Endothelial cell of umbilical vein (primary cell): ENCODE measurements around the gene IL4I1. TPM values are rescaled to one million over a fixed set of nuclear protein-coding genes. Genes with fewer than 3 reads are reported as not detected.

Experiments used
- BruUV-seq: library from RNA; stranded (reverse); fragments of 400-500 nt; replicated peaks from 2 replicates; lab custom pipeline; 2021; lab: Mats Ljungman, UMichigan
- CTCF ChIA-PET: fragments of 300-600, 350-600 bp; sonication (Branson Sonifier 250); formaldehyde crosslinking; loops from one replicate; lab custom pipeline; 2021; ENCODE audit warnings: antibody characterized with exemption, inconsistent platforms; lab: Charles Lee
- POLR2A ChIA-PET: fragments of 300-600, 350-600 bp; sonication (Branson Sonifier 250); formaldehyde crosslinking; loops from one replicate; lab custom pipeline; 2021; ENCODE audit warnings: antibody characterized with exemption, inconsistent platforms; lab: Charles Lee
- DNase-seq: peaks from one replicate; pipeline ENCODE4 v3.0.0-alpha.2; 2011; ENCODE audit warnings: low read depth, low spot score
- FAIRE-seq: peaks from 2 replicates; lab custom pipeline; 2011; peaks lifted over from hg19 to GRCh38; lab: Jason Lieb, UNC
- H2AFZ ChIP-seq: 2 replicates; pipeline ENCODE4 v1.6.0; 2012; ENCODE audit warnings: low read depth, low read length, control low read depth, inconsistent platforms
- H3K27ac ChIP-seq: 2 replicates; pipeline ENCODE4 v1.5.1; 2011; ENCODE audit warnings: low read depth, mild to moderate bottlenecking, control low read depth, low read length, moderate library complexity; ENCODE audit not compliant: insufficient read depth
- H3K27me3 ChIP-seq, 2 experiments: 2 replicates each; pipeline versions ENCODE4 v1.6.0 to v1.6.1; 2011; ENCODE audit warnings: low read length in 2 of 2, mixed read lengths in 1 of 2; ENCODE audit not compliant: control insufficient read depth in 2 of 2, insufficient read depth in 2 of 2
- H3K36me3 ChIP-seq, 2 experiments: 2 replicates in 1 of 2; 3 replicates in 1 of 2; pipeline ENCODE4 v1.5.1; 2011; ENCODE audit warnings: low read length in 2 of 2, mild to moderate bottlenecking in 1 of 2, moderate library complexity in 1 of 2; ENCODE audit not compliant: control insufficient read depth in 2 of 2, insufficient read depth in 2 of 2; ENCODE audit errors: extremely low read depth in 1 of 2
- H3K4me1 ChIP-seq: 3 replicates; pipeline ENCODE4 v1.5.1; 2011; ENCODE audit warnings: mild to moderate bottlenecking, low read length; ENCODE audit not compliant: control insufficient read depth, insufficient read depth; ENCODE audit errors: extremely low read depth
- H3K4me2 ChIP-seq: 2 replicates; pipeline ENCODE4 v1.6.1; 2011; ENCODE audit warnings: low read length, control low read depth, mixed read lengths; ENCODE audit not compliant: insufficient read depth
- H3K4me3 ChIP-seq, 3 experiments: fragments of 200-600 bp in 1 of 3; sonication (generic), shearing (Covaris generic) in 1 of 3; replicated peaks in 1 of 3; 2 replicates each; pipeline ENCODE4 v1.5.1; 2011 to 2016; ENCODE audit warnings: control low read depth in 3 of 3, low read length in 3 of 3, mild to moderate bottlenecking in 2 of 3, inconsistent platforms in 1 of 3, low read depth in 1 of 3, moderate library complexity in 1 of 3; ENCODE audit not compliant: insufficient read depth in 1 of 3
- H3K79me2 ChIP-seq: 2 replicates; pipeline ENCODE4 v1.6.0; 2012; ENCODE audit warnings: low read length, inconsistent platforms; ENCODE audit not compliant: control insufficient read depth, insufficient read depth
- H3K9ac ChIP-seq: replicated peaks from 2 replicates; pipeline ENCODE3; 2011; ENCODE audit warnings: low read length, control low read depth; ENCODE audit not compliant: insufficient read depth; ENCODE audit errors: extremely low read depth
- H3K9me1 ChIP-seq: replicated peaks from 3 replicates; pipeline ENCODE4 v1.6.0; 2011; ENCODE audit warnings: mild to moderate bottlenecking, low read length; ENCODE audit not compliant: control insufficient read depth, insufficient read depth; ENCODE audit errors: extremely low read depth
- H3K9me3 ChIP-seq: replicated peaks from 2 replicates; pipeline ENCODE4 v1.5.1; 2012; ENCODE audit warnings: low read length, inconsistent platforms; ENCODE audit not compliant: control insufficient read depth, insufficient read depth
- H4K20me1 ChIP-seq: replicated peaks from 2 replicates; pipeline ENCODE3; 2011; ENCODE audit warnings: mild to moderate bottlenecking, low read length; ENCODE audit not compliant: control insufficient read depth, insufficient read depth; ENCODE audit errors: extremely low read depth
- EZH2 ChIP-seq: IDR thresholded peaks from 2 replicates; pipeline ENCODE4 v1.6.1; 2012; ENCODE audit warnings: borderline replicate concordance, low read depth, mild to moderate bottlenecking, moderate library complexity, low read length, inconsistent platforms; ENCODE audit not compliant: severe bottlenecking
- FOS ChIP-seq: IDR thresholded peaks from 2 replicates; pipeline ENCODE4 v1.6.1; 2011; ENCODE audit warnings: mild to moderate bottlenecking, low read length, moderate library complexity, borderline replicate concordance; ENCODE audit not compliant: insufficient read depth
- GATA2 ChIP-seq: IDR thresholded peaks from 2 replicates; pipeline ENCODE4 v1.7.0; 2011; ENCODE audit warnings: low read depth, mild to moderate bottlenecking, moderate library complexity, mixed read lengths, low read length; ENCODE audit not compliant: insufficient read length, insufficient read depth
- JUN ChIP-seq: IDR thresholded peaks from 2 replicates; pipeline ENCODE4 v1.6.1; 2011; ENCODE audit warnings: borderline replicate concordance, low read depth; ENCODE audit not compliant: insufficient read length, insufficient read depth
- MYC ChIP-seq: IDR thresholded peaks from one replicate; pipeline ENCODE4 v1.6.1; 2011; ENCODE audit warnings: mild to moderate bottlenecking, low read depth, low read length
- POLR2A ChIP-seq: IDR thresholded peaks from 2 replicates; pipeline ENCODE4 v1.6.1; 2012; ENCODE audit warnings: low read depth, mild to moderate bottlenecking, control low read depth, low read length
- POLR2AphosphoS5 ChIP-seq: IDR thresholded peaks from 2 replicates; pipeline ENCODE4 v1.6.1; 2012; ENCODE audit warnings: low read depth, mild to moderate bottlenecking, control low read depth, low read length, moderate library complexity; ENCODE audit not compliant: insufficient read depth
- dilution Hi-C: fragments of 300-500 bp; cut with MboI; formaldehyde crosslinking; loops from one replicate; pipeline ENCODE4 v1.15.0; 2019; ENCODE audit warnings: low sequenced_read_pairs; ENCODE audit not compliant: extremely low pct_ligation_motif_present
- intact Hi-C: fragments of 100-400 bp; cut with micrococcal nuclease; formaldehyde crosslinking; loops from one replicate; pipeline ENCODE4 v1.10.0; 2022
- polyA plus RNA-seq, 4 experiments: library from polyadenylated mRNA; depleted of rRNA in 3 of 4; stranded (reverse) in 3 of 4; unstranded in 1 of 4; fragments of >200 nt; gene quantifications; 2 replicates each; pipeline versions ENCODE4 v1.2.1 to v1.2.3, GENCODE V29; 2011 to 2012; ENCODE audit warnings: missing spikeins in 1 of 4
- total RNA-seq: library from RNA; stranded (reverse); gene quantifications from 2 replicates; pipeline ENCODE4 v1.2.3, GENCODE V29; 2021
- TF ChIP-seq, protein P1 (sequence below), 2 donors: IDR thresholded peaks; 1 replicate in 1 of 2; 2 replicates in 1 of 2; pipeline ENCODE4 v1.5.1; 2011; ENCODE audit warnings: low read length in 2 of 2, mild to moderate bottlenecking in 2 of 2, moderate library complexity in 2 of 2, control low read depth in 1 of 2, inconsistent platforms in 1 of 2, low read depth in 1 of 2; ENCODE audit not compliant: insufficient read depth in 1 of 2; ENCODE audit errors: extremely low read depth in 1 of 2
- TF ChIP-seq, protein P2 (sequence below): IDR thresholded peaks from 2 replicates; pipeline ENCODE4 v1.6.1; 2011; ENCODE audit not compliant: insufficient read depth, insufficient read length

The IL4I1 gene
- total and polyA plus RNA-seq, 2 donors (not counting 3 experiments of a cell fraction or from before 2014, with no cell fraction given): 5.0 to 5.6 TPM

DNA sequence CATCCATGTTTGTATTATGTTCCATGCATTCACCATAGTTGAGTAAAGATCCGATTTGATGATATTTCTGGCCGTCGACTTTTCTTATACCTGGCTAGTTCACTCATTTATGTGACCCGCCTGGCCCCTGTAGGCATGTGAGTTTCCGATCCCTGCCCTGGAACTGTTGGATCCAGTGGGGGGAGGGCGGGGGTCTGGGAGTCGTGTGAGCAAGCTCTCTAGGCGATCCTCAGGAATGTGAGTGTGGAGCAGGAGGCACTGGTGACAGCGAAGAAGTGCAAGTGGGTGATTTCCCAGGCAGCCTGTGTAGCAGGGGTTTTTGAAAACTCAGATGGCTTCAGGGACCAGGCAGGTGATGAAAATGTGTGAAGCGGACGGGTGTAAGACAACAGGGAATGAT is 56.4 kb downstream of the IL4I1 start:
- Histone ChIP-seq H3K4me3 (no peak overlapping the region), H3K4me1 (no peaks in the 10 kb centered on the region), H2AFZ (no peak overlapping the region), H3K36me3 (peaks cover 2 to 27% of the 10 kb centered on the region in 2 experiments), H3K9me1 (no peaks in the 10 kb centered on the region), H3K27ac (no peak overlapping the region), H3K27me3 (no peaks in the 10 kb centered on the region), H3K9me3 (no peaks in the 10 kb centered on the region), H3K79me2 (no peaks in the 10 kb centered on the region), H3K4me2 (no peak overlapping the region), H3K9ac (no peak overlapping the region), H4K20me1 (no peaks in the 10 kb centered on the region)
- dilution Hi-C loops (no loop called here), intact Hi-C loops (no loop called here)
- TF ChIP-seq FOS: no peak
- TF ChIP-seq GATA2: no peak
- no peak for TF ChIP-seq EZH2
- TF ChIP-seq, protein P1, sequence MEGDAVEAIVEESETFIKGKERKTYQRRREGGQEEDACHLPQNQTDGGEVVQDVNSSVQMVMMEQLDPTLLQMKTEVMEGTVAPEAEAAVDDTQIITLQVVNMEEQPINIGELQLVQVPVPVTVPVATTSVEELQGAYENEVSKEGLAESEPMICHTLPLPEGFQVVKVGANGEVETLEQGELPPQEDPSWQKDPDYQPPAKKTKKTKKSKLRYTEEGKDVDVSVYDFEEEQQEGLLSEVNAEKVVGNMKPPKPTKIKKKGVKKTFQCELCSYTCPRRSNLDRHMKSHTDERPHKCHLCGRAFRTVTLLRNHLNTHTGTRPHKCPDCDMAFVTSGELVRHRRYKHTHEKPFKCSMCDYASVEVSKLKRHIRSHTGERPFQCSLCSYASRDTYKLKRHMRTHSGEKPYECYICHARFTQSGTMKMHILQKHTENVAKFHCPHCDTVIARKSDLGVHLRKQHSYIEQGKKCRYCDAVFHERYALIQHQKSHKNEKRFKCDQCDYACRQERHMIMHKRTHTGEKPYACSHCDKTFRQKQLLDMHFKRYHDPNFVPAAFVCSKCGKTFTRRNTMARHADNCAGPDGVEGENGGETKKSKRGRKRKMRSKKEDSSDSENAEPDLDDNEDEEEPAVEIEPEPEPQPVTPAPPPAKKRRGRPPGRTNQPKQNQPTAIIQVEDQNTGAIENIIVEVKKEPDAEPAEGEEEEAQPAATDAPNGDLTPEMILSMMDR (IDR thresholded peaks at IDR 0.05; ENCODE audit: extremely low read depth in 1 of 2, insufficient read depth in 1 of 2, low read depth in 1 of 2, low read length in 2 of 2): no peak
- no peak for TF ChIP-seq JUN
- TF ChIP-seq MYC: no peak
- TF ChIP-seq, protein P2, sequence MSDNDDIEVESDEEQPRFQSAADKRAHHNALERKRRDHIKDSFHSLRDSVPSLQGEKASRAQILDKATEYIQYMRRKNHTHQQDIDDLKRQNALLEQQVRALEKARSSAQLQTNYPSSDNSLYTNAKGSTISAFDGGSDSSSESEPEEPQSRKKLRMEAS: no peak
- no peak for TF ChIP-seq POLR2A
- no peak for TF ChIP-seq POLR2AphosphoS5
- POLR2A ChIA-PET: no interaction called here
- CTCF ChIA-PET: no interaction called here
- FAIRE-seq (no peak), DNase-seq (no peak)
- no TSS peak for BruUV-seq
